Subcutaneous abdominal adipose tissue (tissue), 5 donors: ENCODE results near the gene CCDC106.
A peak's percentile ranks its signal among the peaks of the same experiment; 100 is the strongest.

ENCODE experiments used
- H3K27ac ChIP-seq: one replicate; pipeline ENCODE4 v1.7.0; 2013; ENCODE audit warnings: low read depth, mild to moderate bottlenecking, inconsistent platforms, low read length, moderate library complexity
- H3K27me3 ChIP-seq, 5 donors: one replicate each; pipeline ENCODE4 v1.7.0; 2013; ENCODE audit warnings: low read length in 5 of 5, inconsistent platforms in 1 of 5; ENCODE audit not compliant: control insufficient read depth in 5 of 5, insufficient read depth in 4 of 5
- H3K36me3 ChIP-seq, 5 donors: one replicate each; pipeline ENCODE4 v1.7.0; 2013; ENCODE audit warnings: low read length in 5 of 5; ENCODE audit not compliant: control insufficient read depth in 5 of 5, insufficient read depth in 5 of 5
- H3K4me1 ChIP-seq, 5 donors: one replicate each; pipeline ENCODE4 v1.7.0; 2013; ENCODE audit warnings: low read length in 5 of 5, mild to moderate bottlenecking in 3 of 5, moderate library complexity in 1 of 5; ENCODE audit not compliant: control insufficient read depth in 5 of 5, insufficient read depth in 5 of 5
- H3K4me3 ChIP-seq, 5 donors: one replicate each; pipeline ENCODE4 v1.7.0; 2013; ENCODE audit warnings: low read length in 5 of 5, low read depth in 1 of 5
- H3K9ac ChIP-seq, 5 donors: one replicate each; pipeline ENCODE4 v1.7.0; 2013; ENCODE audit warnings: low read length in 5 of 5, mild to moderate bottlenecking in 4 of 5, moderate library complexity in 3 of 5
- H3K9me3 ChIP-seq, 5 donors: one replicate each; pipeline ENCODE4 v1.7.0; 2013; ENCODE audit warnings: low read length in 5 of 5; ENCODE audit not compliant: control insufficient read depth in 5 of 5
- donor health status: healthy.
- donor health status: healthy.
- donor health status: healthy.
- donor health status: healthy.
- donor health status: healthy.

CCDC106 gene

GRCh38 chr19:55650126-55650557 is 2.1 kb downstream of the CCDC106 start:
- H3K27ac ChIP-seq, result no peak overlapping the region
- peaks cover 14 to 32% (median 28%) of the 10 kb centered on the region in 5 donors for H3K4me1 ChIP-seq
- peaks cover 0 to 13% (median 6%) of the 10 kb centered on the region in 5 donors for H3K36me3 ChIP-seq
- H3K9ac ChIP-seq, result no peak overlapping the region
- no peaks in the 10 kb centered on the region for H3K9me3 ChIP-seq
- no peak overlapping the region for H3K4me3 ChIP-seq
- no peaks in the 10 kb centered on the region for H3K27me3 ChIP-seq

- no peaks in the 10 kb centered on the region for H3K9me3 ChIP-seq
- peaks cover 14 to 37% (median 30%) of the 10 kb centered on the region in 5 donors for H3K4me1 ChIP-seq
- H3K9ac ChIP-seq, result no peak overlapping the region
- peaks cover 0 to 7% (median 3%) of the 10 kb centered on the region in 5 donors for H3K36me3 ChIP-seq
- H3K27me3 ChIP-seq, result no peaks in the 10 kb centered on the region
- H3K4me3 ChIP-seq, result no peak overlapping the region
- no peak overlapping the region for H3K27ac ChIP-seq
Observed at GRCh38 chr19:55650602-55651230, 2.7 kb downstream of the CCDC106 start.

- Histone ChIP-seq H3K27ac (no peak overlapping the region), H3K4me3 (no peak overlapping the region), H3K9ac (no peak overlapping the region), H3K4me1 (peaks cover 14 to 42% (median 35%) of the 10 kb centered on the region in 5 donors), H3K36me3 (peaks cover 0 to 6% (median 3%) of the 10 kb centered on the region in 5 donors), H3K27me3 (no peaks in the 10 kb centered on the region), H3K9me3 (no peaks in the 10 kb centered on the region)
Observed at GRCh38 chr19:55651236-55651635, 3.2 kb downstream of the CCDC106 start.

- H3K27me3 ChIP-seq, result no peaks in the 10 kb centered on the region
- no peaks in the 10 kb centered on the region for H3K9me3 ChIP-seq
- no peak overlapping the region for H3K27ac ChIP-seq
- peaks cover 24 to 49% (median 41%) of the 10 kb centered on the region in 5 donors for H3K4me1 ChIP-seq
- H3K4me3 ChIP-seq, result no peak overlapping the region
- peaks cover 0 to 8% (median 6%) of the 10 kb centered on the region in 5 donors for H3K36me3 ChIP-seq
- H3K9ac ChIP-seq, result no peak overlapping the region
Observed at GRCh38 chr19:55652311-55653128, 4.5 kb downstream of the CCDC106 start.

- Histone ChIP-seq H3K4me1 (peaks cover 28 to 50% (median 45%) of the 10 kb centered on the region in 5 donors), H3K36me3 (peaks cover 0 to 9% (median 8%) of the 10 kb centered on the region in 5 donors), H3K27me3 (no peaks in the 10 kb centered on the region), H3K9ac (peak overlapping the region; percentile 88 to 98 (median 97)), H3K4me3 (peak overlapping the region; percentile 79 to 97 (median 89)), H3K9me3 (no peaks in the 10 kb centered on the region), H3K27ac (peak overlapping the region; percentile 94)
Observed at GRCh38 chr19:55653651-55654322, 5.8 kb downstream of the CCDC106 start.

- H3K4me1 ChIP-seq, result peaks cover 23 to 50% (median 43%) of the 10 kb centered on the region in 5 donors
- peak overlapping the region; percentile 94 for H3K27ac ChIP-seq
Observed at GRCh38 chr19:55654323-55654867, 6.4 kb downstream of the CCDC106 start.

GRCh38 chr19:55654868-55655647 is 7.0 kb downstream of the CCDC106 start, which contains the start of gene U2AF2:
U2AF2 (plus strand) TSS chr19:55655035; CDS start chr19:55655105, 70 bp downstream.
- Histone ChIP-seq H3K9me3 (no peaks in the 10 kb centered on the region), H3K36me3 (peaks cover 0 to 22% (median 14%) of the 10 kb centered on the region in 5 donors), H3K27ac (peak within 1 kb of the TSS; percentile 94), H3K4me3 (peak within 1 kb of the TSS; percentile 86 to 97 (median 91)), H3K4me1 (peaks cover 23 to 55% (median 43%) of the 10 kb centered on the region in 5 donors), H3K9ac (peak within 1 kb of the TSS; percentile 89 to 100 (median 97)), H3K27me3 (no peaks in the 10 kb centered on the region)

More at GRCh38 chr19:55654323-55654867, 6.4 kb downstream of the CCDC106 start:
- Histone ChIP-seq H3K9me3 (no peaks in the 10 kb centered on the region), H3K4me3 (peak overlapping the region; percentile 79 to 97 (median 89)), H3K36me3 (peaks cover 0 to 16% (median 11%) of the 10 kb centered on the region in 5 donors), H3K27me3 (no peaks in the 10 kb centered on the region), H3K9ac (peak overlapping the region; percentile 88 to 98 (median 97))

- Histone ChIP-seq H3K27ac (peak overlapping the region; percentile 94), H3K4me3 (peak overlapping the region; percentile 81 to 95 (median 89)), H3K27me3 (no peaks in the 10 kb centered on the region), H3K9ac (peak overlapping the region; percentile 84 to 100 (median 94)), H3K36me3 (peaks cover 0 to 27% (median 19%) of the 10 kb centered on the region in 5 donors), H3K4me1 (peaks cover 23 to 56% (median 43%) of the 10 kb centered on the region in 5 donors), H3K9me3 (no peaks in the 10 kb centered on the region)
Observed at GRCh38 chr19:55655648-55656040, 7.6 kb downstream of the CCDC106 start.

- Histone ChIP-seq H3K27ac (no peak overlapping the region), H3K27me3 (no peaks in the 10 kb centered on the region), H3K9me3 (no peaks in the 10 kb centered on the region), H3K4me1 (peaks cover 23 to 56% (median 43%) of the 10 kb centered on the region in 5 donors), H3K4me3 (peak overlapping the region; percentile 81 to 95 (median 89)), H3K36me3 (peaks cover 0 to 36% (median 25%) of the 10 kb centered on the region in 5 donors), H3K9ac (peak overlapping the region; percentile 84 to 100 (median 94))
Observed at GRCh38 chr19:55656552-55656951, 8.5 kb downstream of the CCDC106 start.
